Epithelial cell of proximal tubule (primary cell): Measurements from ENCODE around the gene EIF4EBP2. TPM values are rescaled to one million over a fixed set of nuclear protein-coding genes. Genes with fewer than 3 reads are reported as not detected.

Experiments used
- DNase-seq: peaks from one replicate; pipeline ENCODE4 v3.0.0-alpha.2; 2011; ENCODE audit warnings: low read depth
- H3K4me3 ChIP-seq: 2 replicates; pipeline ENCODE4 v1.5.1; 2011; ENCODE audit warnings: low read depth, mild to moderate bottlenecking, low read length
- CTCF ChIP-seq: conservative IDR thresholded peaks from 2 replicates; pipeline ENCODE4 v1.5.1; 2012; ENCODE audit warnings: low read depth, mild to moderate bottlenecking, low read length
- total RNA-seq: library from RNA; depleted of rRNA; stranded (reverse); fragments of >200 nt; gene quantifications from 2 replicates; pipeline ENCODE4 v1.2.3, GENCODE V29; 2015

EIF4EBP2 gene
- total RNA-seq, 1 donor from 2014 or later = 24.3 TPM

GRCh38 chr10:70368774-70369482, 35.0 kb upstream of the EIF4EBP2 start:
- no peak overlapping the region for H3K4me3 ChIP-seq
- DNase-seq = no peak
- no peak for TF ChIP-seq CTCF

- no peak for TF ChIP-seq CTCF
- H3K4me3 ChIP-seq = no peak overlapping the region
- no peak for DNase-seq
Observed at GRCh38 chr10:70369498-70370018, 34.4 kb upstream of the EIF4EBP2 start.

- DNase-seq = no peak
- no peak for TF ChIP-seq CTCF
- H3K4me3 ChIP-seq = no peak overlapping the region
Observed at GRCh38 chr10:70370766-70371165, 33.2 kb upstream of the EIF4EBP2 start.

- no peak overlapping the region for H3K4me3 ChIP-seq
- DNase-seq = no peak
- no peak for TF ChIP-seq CTCF
Observed at GRCh38 chr10:70371846-70372245, 32.1 kb upstream of the EIF4EBP2 start.

GRCh38 chr10:70374775-70375614, 28.9 kb upstream of the EIF4EBP2 start:
- no peak for DNase-seq
- no peak overlapping the region for H3K4me3 ChIP-seq
- TF ChIP-seq CTCF = no peak

GRCh38 chr10:70376436-70377378, 27.2 kb upstream of the EIF4EBP2 start:
- TF ChIP-seq CTCF = no peak
- no peak for DNase-seq
- no peak overlapping the region for H3K4me3 ChIP-seq
